Bronchial epithelial cell (primary cell): ENCODE results near the gene CAMTA1. TPM values are rescaled to one million over a fixed set of nuclear protein-coding genes. Genes with fewer than 3 reads are reported as not detected.

Experiments
- DNase-seq: peaks from one replicate; pipeline ENCODE4 v3.0.0-alpha.2; 2010; ENCODE audit warnings: low read depth
- FAIRE-seq: peaks from 2 replicates; lab custom pipeline; 2011; peaks lifted over from hg19 to GRCh38; lab: Jason Lieb, UNC
- H3K27me3 ChIP-seq: 2 replicates; pipeline ENCODE4 v1.5.1; 2011; ENCODE audit warnings: low read length; ENCODE audit not compliant: control insufficient read depth, insufficient read depth
- H3K36me3 ChIP-seq: 2 replicates; pipeline ENCODE4 v1.5.1; 2011; ENCODE audit warnings: low read length; ENCODE audit not compliant: control insufficient read depth, insufficient read depth
- H3K4me3 ChIP-seq: 2 replicates; pipeline ENCODE4 v1.5.1; 2011; ENCODE audit warnings: mild to moderate bottlenecking, low read depth, low read length, control low read depth
- CTCF ChIP-seq: IDR thresholded peaks from 2 replicates; pipeline ENCODE4 v1.5.1; 2011; ENCODE audit warnings: mild to moderate bottlenecking, moderate library complexity, low read length, control low read depth, inconsistent platforms; ENCODE audit not compliant: insufficient read depth, severe bottlenecking
- total RNA-seq: library from RNA; depleted of rRNA; stranded (reverse); fragments of >200 nt; gene quantifications from 2 replicates; pipeline ENCODE4 v1.2.1, GENCODE V29; 2014

The CAMTA1 gene
- total RNA-seq, 1 donor from 2014 or later = 68.2 TPM

- DNase-seq (no peak), FAIRE-seq (no peak)
- peaks cover 7% of the 10 kb centered on the region for H3K27me3 ChIP-seq
- no peak for TF ChIP-seq CTCF
- H3K4me3 ChIP-seq = no peak overlapping the region
- H3K36me3 ChIP-seq = no peaks in the 10 kb centered on the region
These were observed 894.1 kb downstream of the CAMTA1 start for GRCh38 chr1:7679159-7679872.

DNA sequence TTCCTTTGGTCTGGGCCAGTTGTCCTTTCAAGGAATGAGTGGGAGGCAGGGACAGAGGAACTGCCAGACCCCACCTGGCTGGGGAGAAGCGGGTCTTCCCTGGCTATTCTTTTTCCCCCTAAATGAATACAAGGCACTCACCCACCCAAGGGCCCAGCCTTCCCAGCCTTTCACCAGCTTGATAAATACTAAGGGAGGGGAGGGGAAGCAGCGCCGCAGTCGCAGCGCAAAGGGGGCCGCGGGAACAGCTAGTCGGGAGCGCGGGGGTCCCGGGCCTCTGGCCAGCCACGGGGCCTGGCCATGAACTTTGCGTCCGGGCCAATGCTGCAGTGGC is 894.6 kb downstream of the CAMTA1 start:
- TF ChIP-seq CTCF = no peak
- peaks cover 7% of the 10 kb centered on the region for H3K27me3 ChIP-seq
- FAIRE-seq = no peak

DNA sequence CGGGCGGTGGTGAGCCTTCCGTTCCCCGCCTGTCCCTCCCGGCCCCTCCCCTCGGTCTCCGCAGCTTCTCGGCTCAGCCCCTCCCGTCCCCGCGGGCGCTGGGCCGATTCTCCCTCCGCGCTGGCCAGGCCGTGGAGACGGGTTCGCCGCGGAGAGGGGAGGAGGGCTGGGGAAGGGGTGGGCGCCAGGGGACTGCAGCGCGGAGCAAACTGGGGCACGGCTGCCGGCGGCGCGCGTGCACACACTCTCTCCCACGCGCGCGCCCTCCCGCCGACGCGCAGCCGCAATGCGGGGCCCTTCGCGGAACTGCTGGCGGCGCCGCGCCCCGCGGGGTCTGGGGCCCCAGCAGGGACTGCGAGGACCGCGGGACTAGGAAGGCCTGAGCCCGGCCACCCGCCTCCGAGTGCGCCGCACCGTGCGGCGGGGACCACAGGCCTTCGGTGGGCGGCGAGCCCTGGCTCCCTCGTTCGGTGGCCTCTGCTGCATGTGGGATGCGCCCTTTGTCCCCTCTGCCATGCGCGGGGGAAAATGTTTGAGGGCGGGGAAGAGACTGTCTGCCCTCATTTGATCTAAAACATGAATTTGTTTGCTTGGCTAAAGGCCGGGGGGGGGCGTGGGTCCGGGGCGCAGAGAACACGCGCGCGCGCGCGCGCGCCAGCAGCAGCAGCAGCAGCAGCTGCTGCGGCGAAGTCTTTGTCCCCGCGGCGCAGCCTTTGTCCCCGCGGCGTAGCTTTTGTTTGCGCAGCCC is 895.1 kb downstream of the CAMTA1 start:
- FAIRE-seq (no peak), DNase-seq (no peak)
- H3K4me3 ChIP-seq = peak overlapping the region; percentile 50
- TF ChIP-seq CTCF = no peak
- no peaks in the 10 kb centered on the region for H3K36me3 ChIP-seq
- H3K27me3 ChIP-seq = peaks cover 7% of the 10 kb centered on the region

More for the DNA sequence above, 894.6 kb downstream of the CAMTA1 start:
- peak overlapping the region; percentile 50 for H3K4me3 ChIP-seq
- no peaks in the 10 kb centered on the region for H3K36me3 ChIP-seq
- no peak for DNase-seq

DNA sequence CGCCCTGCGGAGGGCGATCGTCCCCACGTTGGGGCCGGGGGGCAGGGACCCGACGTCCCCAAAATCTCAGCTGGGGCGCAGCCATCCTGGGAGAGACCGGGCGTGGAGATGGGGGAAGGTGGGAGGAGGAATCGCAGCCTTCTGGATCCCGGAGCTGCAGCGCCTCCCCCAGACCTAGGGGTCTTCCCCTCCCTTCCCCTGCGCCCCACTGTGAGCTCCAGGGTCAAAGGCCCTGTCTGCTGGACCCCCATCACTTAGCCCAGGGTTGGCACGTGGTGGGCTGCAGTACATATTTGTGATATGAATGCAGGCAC is 895.7 kb downstream of the CAMTA1 start:
- Histone ChIP-seq H3K36me3 (no peaks in the 10 kb centered on the region), H3K27me3 (peaks cover 7% of the 10 kb centered on the region), H3K4me3 (peak overlapping the region; percentile 50)
- no peak for FAIRE-seq
- no peak for TF ChIP-seq CTCF
- DNase-seq = no peak

- no peak for DNase-seq
- H3K27me3 ChIP-seq = peaks cover 7% of the 10 kb centered on the region
- no peaks in the 10 kb centered on the region for H3K36me3 ChIP-seq
- H3K4me3 ChIP-seq = no peak overlapping the region
- FAIRE-seq = no peak
- no peak for TF ChIP-seq CTCF
These were observed 896.1 kb downstream of the CAMTA1 start for GRCh38 chr1:7681401-7681800.
